Endothelial cell of umbilical vein (primary cell): ENCODE results near the gene FGF3.

Source experiments
- CTCF ChIP-seq, 2 donors: IDR thresholded peaks; 1 replicate in 1 of 2; 2 replicates in 1 of 2; pipeline ENCODE4 v1.5.1; 2011; ENCODE audit warnings: low read length in 2 of 2, mild to moderate bottlenecking in 2 of 2, moderate library complexity in 2 of 2, control low read depth in 1 of 2, inconsistent platforms in 1 of 2, low read depth in 1 of 2; ENCODE audit not compliant: insufficient read depth in 1 of 2; ENCODE audit errors: extremely low read depth in 1 of 2
- EZH2 ChIP-seq: IDR thresholded peaks from 2 replicates; pipeline ENCODE4 v1.6.1; 2012; ENCODE audit warnings: borderline replicate concordance, low read depth, mild to moderate bottlenecking, moderate library complexity, low read length, inconsistent platforms; ENCODE audit not compliant: severe bottlenecking
- GATA2 ChIP-seq: IDR thresholded peaks from 2 replicates; pipeline ENCODE4 v1.7.0; 2011; ENCODE audit warnings: low read depth, mild to moderate bottlenecking, moderate library complexity, mixed read lengths, low read length; ENCODE audit not compliant: insufficient read length, insufficient read depth
- JUN ChIP-seq: IDR thresholded peaks from 2 replicates; pipeline ENCODE4 v1.6.1; 2011; ENCODE audit warnings: borderline replicate concordance, low read depth; ENCODE audit not compliant: insufficient read length, insufficient read depth
- MYC ChIP-seq: IDR thresholded peaks from one replicate; pipeline ENCODE4 v1.6.1; 2011; ENCODE audit warnings: mild to moderate bottlenecking, low read depth, low read length
- POLR2A ChIP-seq: IDR thresholded peaks from 2 replicates; pipeline ENCODE4 v1.6.1; 2012; ENCODE audit warnings: low read depth, mild to moderate bottlenecking, control low read depth, low read length
- POLR2AphosphoS5 ChIP-seq: IDR thresholded peaks from 2 replicates; pipeline ENCODE4 v1.6.1; 2012; ENCODE audit warnings: low read depth, mild to moderate bottlenecking, control low read depth, low read length, moderate library complexity; ENCODE audit not compliant: insufficient read depth
- TF ChIP-seq, protein P1 (sequence below): IDR thresholded peaks from 2 replicates; pipeline ENCODE4 v1.6.1; 2011; ENCODE audit not compliant: insufficient read depth, insufficient read length

GRCh38 chr11:69787457-69787856 lies 31.8 kb downstream of the FGF3 start:
- TF ChIP-seq POLR2AphosphoS5 (no peak), POLR2A (no peak), JUN (no peak), CTCF (IDR thresholded peaks at IDR 0.05; ENCODE audit: extremely low read depth in 1 of 2, insufficient read depth in 1 of 2, low read depth in 1 of 2, low read length in 2 of 2) (no peak), MYC (no peak), EZH2 (no peak), GATA2 (no peak)
- TF ChIP-seq, protein P1, sequence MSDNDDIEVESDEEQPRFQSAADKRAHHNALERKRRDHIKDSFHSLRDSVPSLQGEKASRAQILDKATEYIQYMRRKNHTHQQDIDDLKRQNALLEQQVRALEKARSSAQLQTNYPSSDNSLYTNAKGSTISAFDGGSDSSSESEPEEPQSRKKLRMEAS: no peak
